Transverse colon (tissue), 4 donors: ENCODE measurements around the gene YEATS2. TPM values are rescaled to one million over a fixed set of nuclear protein-coding genes. Genes with fewer than 3 reads are reported as not detected.

ENCODE experiments used
- DNase-seq: peaks from one replicate; pipeline ENCODE4 v3.0.0-alpha.2; 2019
- H3K27ac ChIP-seq, 4 donors: fragments of 200-600 bp; sonication (generic); 2 replicates each; pipeline ENCODE4 v1.5.1; 2016 to 2018; ENCODE audit warnings: inconsistent platforms in 4 of 4
- H3K27me3 ChIP-seq: fragments of 200-600 bp; sonication (generic); 2 replicates; pipeline ENCODE4 v1.5.1; 2017; ENCODE audit warnings: inconsistent platforms
- H3K36me3 ChIP-seq, 4 donors: fragments of 200-600 bp; sonication (generic); 2 replicates each; pipeline ENCODE4 v1.5.1; 2017 to 2019; ENCODE audit warnings: inconsistent platforms in 4 of 4
- H3K4me1 ChIP-seq, 4 donors: fragments of 200-600 bp; sonication (generic); 2 replicates each; pipeline ENCODE4 v1.5.1; 2017 to 2020; ENCODE audit warnings: inconsistent platforms in 4 of 4
- H3K4me3 ChIP-seq, 4 donors: fragments of 200-600 bp; sonication (generic); 1 replicate in 1 of 4; 2 replicates in 3 of 4; pipeline versions ENCODE4 v1.5.1 to v1.6.1; 2017 to 2019; ENCODE audit warnings: inconsistent platforms in 4 of 4
- H3K9me3 ChIP-seq, 2 donors: fragments of 200-600 bp; sonication (generic); 2 replicates each; pipeline ENCODE4 v1.5.1; 2017 to 2019; ENCODE audit warnings: inconsistent platforms in 2 of 2
- CTCF ChIP-seq, 5 experiments: fragments of 200-600 bp in 3 of 5; fragments of 450-650 bp in 2 of 5; sonication (generic) in 3 of 5; IDR thresholded peaks; 1 replicate in 2 of 5; 2 replicates in 3 of 5; pipeline ENCODE4 v1.5.1; 2016 to 2017; ENCODE audit warnings: antibody characterized with exemption in 5 of 5, inconsistent platforms in 3 of 5, mild to moderate bottlenecking in 2 of 5, moderate library complexity in 1 of 5
- EP300 ChIP-seq: sonication (generic); formaldehyde crosslinking; IDR thresholded peaks from one replicate; pipeline ENCODE4 v1.6.1; 2017; ENCODE audit warnings: antibody characterized with exemption, low read depth
- POLR2A ChIP-seq: fragments of 450-650 bp; IDR thresholded peaks from one replicate; pipeline ENCODE4 v1.6.1; 2016; ENCODE audit warnings: antibody characterized with exemption, mild to moderate bottlenecking, moderate library complexity
- POLR2AphosphoS5 ChIP-seq, 3 donors: sonication (generic); formaldehyde crosslinking; IDR thresholded peaks; one replicate each; pipeline ENCODE4 v1.6.1; 2016; ENCODE audit warnings: antibody characterized with exemption in 3 of 3
- WGBS, 2 donors: methylation state at CpG; one replicate each; pipeline ENCODE4 v1.1.5; 2018; ENCODE audit warnings: low coverage in 1 of 2; 5-methylcytosine and 5-hydroxymethylcytosine counted together
- in situ Hi-C, 4 donors: fragments of 200-750 bp; cut with MboI; loops; one replicate each; pipeline versions ENCODE4 v1.15.0 to v1.15.1; 2017; ENCODE audit warnings: low sequenced_read_pairs in 3 of 4, low pct_ligation_motif_present in 1 of 4, low pct_unique_long_range_greater_than_20kb in 1 of 4
- intact Hi-C: fragments of 100-400 bp; cut with DNase I; formaldehyde crosslinking; loops from one replicate; pipeline ENCODE4 v1.15.1; 2023; ENCODE audit warnings: low total_unique reads
- total RNA-seq, 4 donors: library from RNA; depleted of rRNA; stranded (reverse); fragments of >200 nt; gene quantifications; one replicate each; pipeline ENCODE4 v1.1.0, GENCODE V29; 2016

Gene YEATS2
- total RNA-seq, 4 donors from 2014 or later, result 10.1 to 23.2 (median 16.1) TPM

GRCh38 chr3:183766107-183766506 is 68.5 kb downstream of the YEATS2 start:
- Histone ChIP-seq H3K4me1 (peaks cover 0 to 12% (median 0%) of the 10 kb centered on the region in 4 donors), H3K9me3 (no peaks in the 10 kb centered on the region), H3K27ac (no peak overlapping the region), H3K4me3 (no peak overlapping the region), H3K27me3 (no peaks in the 10 kb centered on the region), H3K36me3 (peaks cover 0 to 17% (median 3%) of the 10 kb centered on the region in 4 donors)
- TF ChIP-seq EP300 (no peak), CTCF (IDR thresholded peaks at IDR 0.05) (no peak), POLR2A (no peak), POLR2AphosphoS5 (IDR thresholded peaks at IDR 0.05) (no peak)
- intact Hi-C loops, result loop anchor here (5.0 to 10.0 kb wide), 2 partner anchors 71 to 294 kb away; partner anchors contain the start of gene YEATS2
- no peak for DNase-seq
- in situ Hi-C loops, result loop anchor here (5.0 to 25.0 kb wide), 3 partner anchors 299 to 629 kb away; no protein-coding TSS in a partner anchor

DNA sequence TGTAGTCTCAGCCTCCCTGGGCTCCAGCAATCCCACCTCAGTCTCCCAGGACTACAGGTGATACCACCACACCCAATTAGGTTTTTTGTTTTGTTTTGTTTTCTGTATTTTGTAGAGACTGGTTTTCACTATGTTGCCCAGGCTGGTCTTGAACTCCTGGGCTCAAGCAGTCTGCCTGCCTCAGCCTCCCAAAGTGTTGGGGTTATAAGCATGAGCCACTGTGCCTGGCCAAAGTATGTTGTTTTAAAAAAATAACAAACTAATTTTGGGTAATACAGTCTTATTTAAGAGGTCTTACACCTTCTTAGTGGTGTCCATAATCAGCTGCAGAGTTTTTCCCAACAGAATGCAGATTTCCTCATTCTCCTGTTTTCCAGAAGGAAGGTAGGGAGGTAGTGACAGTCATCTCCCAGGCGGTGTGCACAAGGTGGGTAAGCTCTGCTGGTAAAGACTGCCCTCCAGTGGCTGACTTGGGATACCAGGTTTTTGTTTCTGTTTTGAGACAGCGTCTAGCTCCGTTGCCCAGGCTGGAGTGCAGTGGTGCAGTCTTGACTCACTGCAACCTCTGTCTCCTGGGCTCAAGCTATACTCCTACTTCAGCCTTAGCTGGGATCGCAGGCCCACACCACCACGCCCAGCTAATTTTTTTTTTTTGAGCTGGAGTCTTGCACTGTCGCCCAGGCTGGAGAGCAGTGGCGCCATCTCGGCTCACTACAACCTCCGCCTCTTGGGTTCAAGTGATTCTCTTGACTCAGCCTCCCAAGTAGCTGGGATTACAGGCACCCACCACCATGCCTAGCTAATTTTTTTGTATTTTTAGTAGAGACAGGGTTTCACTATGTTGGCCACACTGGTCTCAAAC is 69.4 kb downstream of the YEATS2 start:
- in situ Hi-C loops, result loop anchor here (5.0 to 25.0 kb wide), 3 partner anchors 300 to 630 kb away; no protein-coding TSS in a partner anchor
- Histone ChIP-seq H3K9me3 (no peaks in the 10 kb centered on the region), H3K4me1 (peaks cover 0 to 12% (median 0%) of the 10 kb centered on the region in 4 donors), H3K36me3 (peaks cover 0 to 10% (median under 1%) of the 10 kb centered on the region in 4 donors), H3K27me3 (no peaks in the 10 kb centered on the region), H3K4me3 (no peak overlapping the region), H3K27ac (no peak overlapping the region)
- peak; percentile 83 for DNase-seq
- 67 to 96% methylated on average over 4 to 9 of the region's 9 CpGs for WGBS, 2 donors
- intact Hi-C loops, result loop anchor here (5.0 to 10.0 kb wide), 2 partner anchors 72 to 295 kb away; partner anchors contain the start of gene YEATS2
- TF ChIP-seq CTCF (IDR thresholded peaks at IDR 0.05), result peak; percentile 76 to 85 (median 82)
- TF ChIP-seq POLR2AphosphoS5 (IDR thresholded peaks at IDR 0.05), result no peak

GRCh38 chr3:183768114-183768513 is 70.5 kb downstream of the YEATS2 start:
- 91 to 100% methylated on average over 1 to 8 of the region's 8 CpGs for WGBS, 2 donors

More at GRCh38 chr3:183768114-183768513, 70.5 kb downstream of the YEATS2 start:
- in situ Hi-C loops (loop anchor here (5.0 to 25.0 kb wide), 3 partner anchors 301 to 631 kb away; no protein-coding TSS in a partner anchor), intact Hi-C loops (loop anchor here (5.0 to 10.0 kb wide), 2 partner anchors 73 to 296 kb away; partner anchors contain the start of gene YEATS2)
- H3K4me1 ChIP-seq, result peaks cover 0 to 12% (median 0%) of the 10 kb centered on the region in 4 donors
- no peaks in the 10 kb centered on the region for H3K9me3 ChIP-seq
- no peak for DNase-seq
- no peak overlapping the region for H3K4me3 ChIP-seq
- no peak for TF ChIP-seq POLR2A
- no peak for TF ChIP-seq POLR2AphosphoS5 (IDR thresholded peaks at IDR 0.05)
- TF ChIP-seq EP300, result no peak
- TF ChIP-seq CTCF (IDR thresholded peaks at IDR 0.05), result no peak
- H3K36me3 ChIP-seq, result peaks cover 0 to 3% (median under 1%) of the 10 kb centered on the region in 4 donors
- no peak overlapping the region for H3K27ac ChIP-seq
- H3K27me3 ChIP-seq, result no peaks in the 10 kb centered on the region
